Endothelial cell of umbilical vein (primary cell): ENCODE measurements around the gene CLEC4D.

Experiments
- EZH2 ChIP-seq: IDR thresholded peaks from 2 replicates; pipeline ENCODE4 v1.6.1; 2012; ENCODE audit warnings: borderline replicate concordance, low read depth, mild to moderate bottlenecking, moderate library complexity, low read length, inconsistent platforms; ENCODE audit not compliant: severe bottlenecking
- FOS ChIP-seq: IDR thresholded peaks from 2 replicates; pipeline ENCODE4 v1.6.1; 2011; ENCODE audit warnings: mild to moderate bottlenecking, low read length, moderate library complexity, borderline replicate concordance; ENCODE audit not compliant: insufficient read depth
- MYC ChIP-seq: IDR thresholded peaks from one replicate; pipeline ENCODE4 v1.6.1; 2011; ENCODE audit warnings: mild to moderate bottlenecking, low read depth, low read length
- POLR2A ChIP-seq: IDR thresholded peaks from 2 replicates; pipeline ENCODE4 v1.6.1; 2012; ENCODE audit warnings: low read depth, mild to moderate bottlenecking, control low read depth, low read length
- POLR2AphosphoS5 ChIP-seq: IDR thresholded peaks from 2 replicates; pipeline ENCODE4 v1.6.1; 2012; ENCODE audit warnings: low read depth, mild to moderate bottlenecking, control low read depth, low read length, moderate library complexity; ENCODE audit not compliant: insufficient read depth
- TF ChIP-seq, protein P1 (sequence below), 2 donors: IDR thresholded peaks; 1 replicate in 1 of 2; 2 replicates in 1 of 2; pipeline ENCODE4 v1.5.1; 2011; ENCODE audit warnings: low read length in 2 of 2, mild to moderate bottlenecking in 2 of 2, moderate library complexity in 2 of 2, control low read depth in 1 of 2, inconsistent platforms in 1 of 2, low read depth in 1 of 2; ENCODE audit not compliant: insufficient read depth in 1 of 2; ENCODE audit errors: extremely low read depth in 1 of 2
- TF ChIP-seq, protein P2 (sequence below): IDR thresholded peaks from 2 replicates; pipeline ENCODE4 v1.6.1; 2011; ENCODE audit not compliant: insufficient read depth, insufficient read length

DNA sequence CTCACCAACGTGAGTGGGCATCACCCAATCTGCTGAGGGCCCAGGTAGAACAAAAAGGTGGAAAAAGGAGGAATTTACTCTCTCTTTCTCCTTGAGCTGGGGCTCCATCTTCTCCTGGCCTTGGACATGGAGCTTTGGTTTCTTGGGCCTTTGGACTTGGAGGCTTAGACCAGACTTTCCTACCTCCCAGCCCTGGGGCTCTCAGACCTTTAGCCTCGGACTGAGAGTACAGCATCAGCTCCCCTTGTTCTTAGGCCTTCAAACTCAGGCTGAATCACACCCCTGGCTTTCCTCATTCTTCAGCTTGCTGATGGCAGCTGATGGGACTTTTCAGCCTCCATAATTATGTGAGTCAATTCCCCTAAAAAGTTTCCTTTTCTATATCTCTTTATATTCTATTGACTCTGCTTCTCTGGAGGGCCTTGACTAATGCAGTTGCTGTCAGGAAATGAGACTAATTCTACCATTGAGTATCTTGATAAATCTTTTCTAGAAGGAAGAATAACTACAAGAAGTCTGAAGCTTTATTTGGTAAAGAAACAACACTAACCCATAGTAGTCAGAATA is 43.3 kb downstream of the CLEC4D start:
- TF ChIP-seq, protein P1, sequence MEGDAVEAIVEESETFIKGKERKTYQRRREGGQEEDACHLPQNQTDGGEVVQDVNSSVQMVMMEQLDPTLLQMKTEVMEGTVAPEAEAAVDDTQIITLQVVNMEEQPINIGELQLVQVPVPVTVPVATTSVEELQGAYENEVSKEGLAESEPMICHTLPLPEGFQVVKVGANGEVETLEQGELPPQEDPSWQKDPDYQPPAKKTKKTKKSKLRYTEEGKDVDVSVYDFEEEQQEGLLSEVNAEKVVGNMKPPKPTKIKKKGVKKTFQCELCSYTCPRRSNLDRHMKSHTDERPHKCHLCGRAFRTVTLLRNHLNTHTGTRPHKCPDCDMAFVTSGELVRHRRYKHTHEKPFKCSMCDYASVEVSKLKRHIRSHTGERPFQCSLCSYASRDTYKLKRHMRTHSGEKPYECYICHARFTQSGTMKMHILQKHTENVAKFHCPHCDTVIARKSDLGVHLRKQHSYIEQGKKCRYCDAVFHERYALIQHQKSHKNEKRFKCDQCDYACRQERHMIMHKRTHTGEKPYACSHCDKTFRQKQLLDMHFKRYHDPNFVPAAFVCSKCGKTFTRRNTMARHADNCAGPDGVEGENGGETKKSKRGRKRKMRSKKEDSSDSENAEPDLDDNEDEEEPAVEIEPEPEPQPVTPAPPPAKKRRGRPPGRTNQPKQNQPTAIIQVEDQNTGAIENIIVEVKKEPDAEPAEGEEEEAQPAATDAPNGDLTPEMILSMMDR (IDR thresholded peaks at IDR 0.05; ENCODE audit: extremely low read depth in 1 of 2, insufficient read depth in 1 of 2, low read depth in 1 of 2, low read length in 2 of 2), result no peak
- TF ChIP-seq POLR2A (no peak), MYC (no peak), EZH2 (no peak), POLR2AphosphoS5 (no peak), FOS (no peak)
- TF ChIP-seq, protein P2, sequence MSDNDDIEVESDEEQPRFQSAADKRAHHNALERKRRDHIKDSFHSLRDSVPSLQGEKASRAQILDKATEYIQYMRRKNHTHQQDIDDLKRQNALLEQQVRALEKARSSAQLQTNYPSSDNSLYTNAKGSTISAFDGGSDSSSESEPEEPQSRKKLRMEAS, result no peak
